ENCODE measurements around the gene GPR83. TPM values are rescaled to one million over a fixed set of nuclear protein-coding genes. Genes with fewer than 3 reads are reported as not detected.
"Not testable (repeated sequence)": the region's sequence is repeated elsewhere in the genome, so short reads cannot be mapped to it uniquely, and the experiment has no call there.

GPR83 gene
- polyA plus RNA-seq, 1 donor from 2014 or later = 0.37 TPM

DNA sequence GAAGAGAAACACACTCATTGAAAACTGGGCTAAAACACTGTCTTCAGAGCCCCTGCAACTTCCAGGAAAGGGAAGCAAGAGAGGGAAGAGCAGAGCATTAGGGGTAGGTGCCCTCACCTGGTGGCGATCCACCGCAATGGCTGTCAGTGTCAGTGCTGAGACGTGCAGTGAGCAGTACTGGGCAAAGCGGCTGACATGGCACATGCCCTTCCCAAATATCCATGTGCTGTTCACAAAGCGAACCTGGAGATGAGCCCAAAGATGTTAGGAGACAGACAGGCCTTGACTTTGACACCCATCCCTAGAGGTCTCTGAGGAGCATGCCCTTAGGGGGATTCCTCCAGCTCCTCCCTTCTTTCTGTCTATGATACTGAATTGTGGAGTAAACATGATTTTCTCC, 4.9 kb downstream of the GPR83 start:
- Histone ChIP-seq H2AFZ (ENCODE audit: low read depth, low read length) (no peak overlapping the region), H3K27me3 (ENCODE audit: insufficient read depth, low read depth, low read length) (peaks cover 23% of the 10 kb centered on the region), H3K9me2 (ENCODE audit: insufficient read depth, low read length) (no peaks in the 10 kb centered on the region)

DNA sequence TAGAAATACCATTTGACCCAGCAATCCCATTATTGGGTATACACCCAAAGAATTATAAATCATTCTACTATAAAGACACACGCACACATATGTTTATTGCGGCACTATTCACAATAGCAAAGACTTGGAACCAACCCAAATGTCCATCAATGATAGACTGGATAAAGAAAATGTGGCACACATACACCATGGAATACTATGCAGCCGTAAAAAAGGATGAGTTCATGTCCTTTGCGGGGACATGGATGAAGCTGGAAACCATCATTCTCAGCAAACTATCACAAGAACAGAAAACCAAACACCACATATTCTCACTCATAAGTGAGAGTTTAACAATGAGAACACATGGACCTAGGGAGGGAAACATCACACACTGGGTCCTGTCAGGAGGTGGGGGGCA, 9.3 kb downstream of the GPR83 start:
- H3K27ac ChIP-seq (ENCODE audit: low read length); H3K9ac ChIP-seq (ENCODE audit: low read length); H3K4me3 ChIP-seq (ENCODE audit: low read length); H3K79me2 ChIP-seq (replicated peaks; ENCODE audit: insufficient read depth, low read length); H3K9me2 ChIP-seq (ENCODE audit: insufficient read depth, low read length); H4K20me1 ChIP-seq (ENCODE audit: insufficient read depth); H3K4me2 ChIP-seq (ENCODE audit: low read length); H3K36me3 ChIP-seq (ENCODE audit: insufficient read depth, low read length); H3F3A ChIP-seq (ENCODE audit: insufficient read depth, low read length, poor library complexity, severe bottlenecking); H2AFZ ChIP-seq (ENCODE audit: low read depth, low read length); H3K27me3 ChIP-seq (ENCODE audit: insufficient read depth, low read depth, low read length); H3K9me3 ChIP-seq (ENCODE audit: low read length): not testable (repeated sequence)

More for the DNA sequence above, 4.9 kb downstream of the GPR83 start:
- Histone ChIP-seq H3K4me2 (ENCODE audit: low read length) (no peak overlapping the region), H3K9ac (ENCODE audit: low read length) (no peak overlapping the region), H4K20me1 (ENCODE audit: insufficient read depth) (no peaks in the 10 kb centered on the region), H3K79me2 (replicated peaks; ENCODE audit: insufficient read depth, low read length) (no peaks in the 10 kb centered on the region), H3K9me3 (ENCODE audit: low read length) (no peaks in the 10 kb centered on the region), H3K4me3 (ENCODE audit: low read length) (no peak overlapping the region), H3F3A (ENCODE audit: insufficient read depth, low read length, poor library complexity, severe bottlenecking) (no peaks in the 10 kb centered on the region), H3K36me3 (ENCODE audit: insufficient read depth, low read length) (no peaks in the 10 kb centered on the region), H3K27ac (ENCODE audit: low read length) (no peak overlapping the region)
- no peak for TF ChIP-seq EZH2 (IDR thresholded peaks at IDR 0.05; ENCODE audit: borderline replicate concordance, insufficient read depth, low read length, poor library complexity, severe bottlenecking)
- no peak for TF ChIP-seq RAD21 (conservative IDR thresholded peaks at IDR 0.05)
- TF ChIP-seq SMC3 (conservative IDR thresholded peaks at IDR 0.05; ENCODE audit: poor library complexity) = no peak
- TF ChIP-seq, protein P1, sequence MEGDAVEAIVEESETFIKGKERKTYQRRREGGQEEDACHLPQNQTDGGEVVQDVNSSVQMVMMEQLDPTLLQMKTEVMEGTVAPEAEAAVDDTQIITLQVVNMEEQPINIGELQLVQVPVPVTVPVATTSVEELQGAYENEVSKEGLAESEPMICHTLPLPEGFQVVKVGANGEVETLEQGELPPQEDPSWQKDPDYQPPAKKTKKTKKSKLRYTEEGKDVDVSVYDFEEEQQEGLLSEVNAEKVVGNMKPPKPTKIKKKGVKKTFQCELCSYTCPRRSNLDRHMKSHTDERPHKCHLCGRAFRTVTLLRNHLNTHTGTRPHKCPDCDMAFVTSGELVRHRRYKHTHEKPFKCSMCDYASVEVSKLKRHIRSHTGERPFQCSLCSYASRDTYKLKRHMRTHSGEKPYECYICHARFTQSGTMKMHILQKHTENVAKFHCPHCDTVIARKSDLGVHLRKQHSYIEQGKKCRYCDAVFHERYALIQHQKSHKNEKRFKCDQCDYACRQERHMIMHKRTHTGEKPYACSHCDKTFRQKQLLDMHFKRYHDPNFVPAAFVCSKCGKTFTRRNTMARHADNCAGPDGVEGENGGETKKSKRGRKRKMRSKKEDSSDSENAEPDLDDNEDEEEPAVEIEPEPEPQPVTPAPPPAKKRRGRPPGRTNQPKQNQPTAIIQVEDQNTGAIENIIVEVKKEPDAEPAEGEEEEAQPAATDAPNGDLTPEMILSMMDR (IDR thresholded peaks at IDR 0.05; ENCODE audit: poor library complexity, severe bottlenecking) = no peak
- no peak for TF ChIP-seq POLR2AphosphoS5 (IDR thresholded peaks at IDR 0.05)
- TF ChIP-seq TAF1 (IDR thresholded peaks at IDR 0.05; ENCODE audit: low read depth) = no peak
- TF ChIP-seq EP300 (conservative IDR thresholded peaks at IDR 0.05; ENCODE audit: poor library complexity, severe bottlenecking) = no peak
- no peak for TF ChIP-seq MXI1 (conservative IDR thresholded peaks at IDR 0.05; ENCODE audit: poor library complexity, severe bottlenecking)
- TF ChIP-seq, protein P2, sequence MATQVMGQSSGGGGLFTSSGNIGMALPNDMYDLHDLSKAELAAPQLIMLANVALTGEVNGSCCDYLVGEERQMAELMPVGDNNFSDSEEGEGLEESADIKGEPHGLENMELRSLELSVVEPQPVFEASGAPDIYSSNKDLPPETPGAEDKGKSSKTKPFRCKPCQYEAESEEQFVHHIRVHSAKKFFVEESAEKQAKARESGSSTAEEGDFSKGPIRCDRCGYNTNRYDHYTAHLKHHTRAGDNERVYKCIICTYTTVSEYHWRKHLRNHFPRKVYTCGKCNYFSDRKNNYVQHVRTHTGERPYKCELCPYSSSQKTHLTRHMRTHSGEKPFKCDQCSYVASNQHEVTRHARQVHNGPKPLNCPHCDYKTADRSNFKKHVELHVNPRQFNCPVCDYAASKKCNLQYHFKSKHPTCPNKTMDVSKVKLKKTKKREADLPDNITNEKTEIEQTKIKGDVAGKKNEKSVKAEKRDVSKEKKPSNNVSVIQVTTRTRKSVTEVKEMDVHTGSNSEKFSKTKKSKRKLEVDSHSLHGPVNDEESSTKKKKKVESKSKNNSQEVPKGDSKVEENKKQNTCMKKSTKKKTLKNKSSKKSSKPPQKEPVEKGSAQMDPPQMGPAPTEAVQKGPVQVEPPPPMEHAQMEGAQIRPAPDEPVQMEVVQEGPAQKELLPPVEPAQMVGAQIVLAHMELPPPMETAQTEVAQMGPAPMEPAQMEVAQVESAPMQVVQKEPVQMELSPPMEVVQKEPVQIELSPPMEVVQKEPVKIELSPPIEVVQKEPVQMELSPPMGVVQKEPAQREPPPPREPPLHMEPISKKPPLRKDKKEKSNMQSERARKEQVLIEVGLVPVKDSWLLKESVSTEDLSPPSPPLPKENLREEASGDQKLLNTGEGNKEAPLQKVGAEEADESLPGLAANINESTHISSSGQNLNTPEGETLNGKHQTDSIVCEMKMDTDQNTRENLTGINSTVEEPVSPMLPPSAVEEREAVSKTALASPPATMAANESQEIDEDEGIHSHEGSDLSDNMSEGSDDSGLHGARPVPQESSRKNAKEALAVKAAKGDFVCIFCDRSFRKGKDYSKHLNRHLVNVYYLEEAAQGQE (IDR thresholded peaks at IDR 0.05; ENCODE audit: borderline replicate concordance) = no peak

DNA sequence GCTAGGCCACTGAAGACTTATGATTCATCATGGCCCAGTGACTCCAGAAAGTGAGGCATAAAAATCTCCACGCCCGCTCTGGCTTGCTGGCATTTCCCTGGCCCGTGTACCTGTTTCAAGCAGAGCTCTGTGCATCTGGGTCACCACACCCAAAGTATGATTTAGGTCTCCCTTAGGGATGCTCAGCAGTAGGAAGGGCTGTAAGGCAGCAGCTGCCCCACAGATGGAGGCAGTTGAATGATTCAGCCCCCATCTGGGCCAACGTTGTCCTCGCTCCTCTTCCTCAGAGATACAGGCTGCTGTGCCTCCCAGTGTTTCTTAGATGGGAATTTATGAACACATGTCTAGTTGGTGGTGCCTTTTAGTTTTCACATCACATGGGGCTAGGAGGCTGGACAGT, 21.6 kb downstream of the GPR83 start:
- Histone ChIP-seq H3K79me2 (replicated peaks; ENCODE audit: insufficient read depth, low read length) (no peaks in the 10 kb centered on the region), H3K4me3 (ENCODE audit: low read length) (no peak overlapping the region), H3K9me2 (ENCODE audit: insufficient read depth, low read length) (no peaks in the 10 kb centered on the region), H3K4me2 (ENCODE audit: low read length) (no peak overlapping the region), H3K9ac (ENCODE audit: low read length) (no peak overlapping the region), H3K36me3 (ENCODE audit: insufficient read depth, low read length) (no peaks in the 10 kb centered on the region), H4K20me1 (ENCODE audit: insufficient read depth) (no peaks in the 10 kb centered on the region), H3K27ac (ENCODE audit: low read length) (no peak overlapping the region), H3K9me3 (ENCODE audit: low read length) (no peaks in the 10 kb centered on the region), H3K27me3 (ENCODE audit: insufficient read depth, low read depth, low read length) (no peaks in the 10 kb centered on the region), H3F3A (ENCODE audit: insufficient read depth, low read length, poor library complexity, severe bottlenecking) (no peaks in the 10 kb centered on the region), H2AFZ (ENCODE audit: low read depth, low read length) (no peak overlapping the region)
- no peak for TF ChIP-seq MXI1 (conservative IDR thresholded peaks at IDR 0.05; ENCODE audit: poor library complexity, severe bottlenecking)
- no peak for TF ChIP-seq SMC3 (conservative IDR thresholded peaks at IDR 0.05; ENCODE audit: poor library complexity)
- TF ChIP-seq, protein P2 (IDR thresholded peaks at IDR 0.05; ENCODE audit: borderline replicate concordance) = no peak
- TF ChIP-seq POLR2AphosphoS5 (IDR thresholded peaks at IDR 0.05) = no peak
- TF ChIP-seq TAF1 (IDR thresholded peaks at IDR 0.05; ENCODE audit: low read depth) = no peak
- no peak for TF ChIP-seq EP300 (conservative IDR thresholded peaks at IDR 0.05; ENCODE audit: poor library complexity, severe bottlenecking)

All from neural cell (in vitro differentiated cells).